ENCODE measurements around the gene ELMO1. TPM values are rescaled to one million over a fixed set of nuclear protein-coding genes. Genes with fewer than 3 reads are reported as not detected.

ELMO1 gene
- total RNA-seq, 1 experiment from 2014 or later: not detected

- H3K36me3 ChIP-seq (ENCODE audit: insufficient read depth, low read length, poor library complexity, severe bottlenecking): no peaks in the 10 kb centered on the region
- no peak overlapping the region for H3K27ac ChIP-seq (ENCODE audit: low read depth, low read length, poor library complexity, severe bottlenecking)
- POLR2A ChIA-PET (ENCODE audit: low non-redundant PET): no interaction called here
- TF ChIP-seq, protein P1, sequence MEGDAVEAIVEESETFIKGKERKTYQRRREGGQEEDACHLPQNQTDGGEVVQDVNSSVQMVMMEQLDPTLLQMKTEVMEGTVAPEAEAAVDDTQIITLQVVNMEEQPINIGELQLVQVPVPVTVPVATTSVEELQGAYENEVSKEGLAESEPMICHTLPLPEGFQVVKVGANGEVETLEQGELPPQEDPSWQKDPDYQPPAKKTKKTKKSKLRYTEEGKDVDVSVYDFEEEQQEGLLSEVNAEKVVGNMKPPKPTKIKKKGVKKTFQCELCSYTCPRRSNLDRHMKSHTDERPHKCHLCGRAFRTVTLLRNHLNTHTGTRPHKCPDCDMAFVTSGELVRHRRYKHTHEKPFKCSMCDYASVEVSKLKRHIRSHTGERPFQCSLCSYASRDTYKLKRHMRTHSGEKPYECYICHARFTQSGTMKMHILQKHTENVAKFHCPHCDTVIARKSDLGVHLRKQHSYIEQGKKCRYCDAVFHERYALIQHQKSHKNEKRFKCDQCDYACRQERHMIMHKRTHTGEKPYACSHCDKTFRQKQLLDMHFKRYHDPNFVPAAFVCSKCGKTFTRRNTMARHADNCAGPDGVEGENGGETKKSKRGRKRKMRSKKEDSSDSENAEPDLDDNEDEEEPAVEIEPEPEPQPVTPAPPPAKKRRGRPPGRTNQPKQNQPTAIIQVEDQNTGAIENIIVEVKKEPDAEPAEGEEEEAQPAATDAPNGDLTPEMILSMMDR (conservative IDR thresholded peaks at IDR 0.05; ENCODE audit: low read depth, low read length): no peak
- no peak for TF ChIP-seq EZH2 (IDR thresholded peaks at IDR 0.05; ENCODE audit: borderline replicate concordance, low read depth, low read length, poor library complexity, severe bottlenecking)
- H3K27me3 ChIP-seq (replicated peaks; ENCODE audit: insufficient read depth, low read depth, low read length, poor library complexity): no peaks in the 10 kb centered on the region
- H3K4me3 ChIP-seq (ENCODE audit: low read depth, low read length, poor library complexity, severe bottlenecking): no peak overlapping the region
- H3K4me1 ChIP-seq (ENCODE audit: insufficient read depth, low read length, poor library complexity, severe bottlenecking): no peaks in the 10 kb centered on the region
- intact Hi-C loops (cut with micrococcal nuclease; ENCODE audit: unreplicated experiment): no loop called here
- no peak for DNase-seq (ENCODE audit: low spot score)
- CTCF ChIA-PET: no interaction called here
- BruUV-seq (replicated peaks): no TSS peak
- H3K9me3 ChIP-seq (ENCODE audit: low read depth, low read length, poor library complexity, severe bottlenecking): no peaks in the 10 kb centered on the region
Observed at GRCh38 chr7:37295401-37295800, 153.3 kb downstream of the ELMO1 start.

- CTCF ChIA-PET: no interaction called here
Observed at GRCh38 chr7:37290731-37291130, 157.9 kb downstream of the ELMO1 start.

DNA sequence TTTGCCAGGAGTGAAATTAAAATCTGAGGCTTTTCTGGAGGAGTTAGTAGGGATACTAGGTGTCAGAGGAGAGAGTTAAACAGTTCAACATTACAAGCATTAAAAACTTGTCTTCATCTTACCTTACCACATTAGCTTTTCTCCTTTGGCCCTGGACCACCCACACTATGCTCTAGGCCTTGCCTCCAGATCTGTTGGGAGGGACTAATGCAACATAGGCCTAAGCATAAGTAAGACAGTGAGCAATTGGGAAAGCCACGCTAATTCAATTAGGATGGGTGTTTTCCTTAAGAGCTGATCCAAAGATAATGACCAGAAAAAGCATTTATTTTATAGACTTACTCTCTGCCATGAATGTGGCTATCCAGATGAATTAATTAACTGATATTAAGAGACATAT, 158.9 kb downstream of the ELMO1 start:
- intact Hi-C loops (cut with micrococcal nuclease; ENCODE audit: unreplicated experiment): no loop called here
- Histone ChIP-seq H3K36me3 (ENCODE audit: insufficient read depth, low read length, poor library complexity, severe bottlenecking) (no peaks in the 10 kb centered on the region), H3K27ac (ENCODE audit: low read depth, low read length, poor library complexity, severe bottlenecking) (no peak overlapping the region), H3K9me3 (ENCODE audit: low read depth, low read length, poor library complexity, severe bottlenecking) (no peaks in the 10 kb centered on the region), H3K27me3 (replicated peaks; ENCODE audit: insufficient read depth, low read depth, low read length, poor library complexity) (no peaks in the 10 kb centered on the region), H3K4me1 (ENCODE audit: insufficient read depth, low read length, poor library complexity, severe bottlenecking) (no peaks in the 10 kb centered on the region), H3K4me3 (ENCODE audit: low read depth, low read length, poor library complexity, severe bottlenecking) (no peak overlapping the region)
- POLR2A ChIA-PET (ENCODE audit: low non-redundant PET): no interaction called here
- TF ChIP-seq, protein P1 (conservative IDR thresholded peaks at IDR 0.05; ENCODE audit: low read depth, low read length): no peak
- no peak for TF ChIP-seq EZH2 (IDR thresholded peaks at IDR 0.05; ENCODE audit: borderline replicate concordance, low read depth, low read length, poor library complexity, severe bottlenecking)
- CTCF ChIA-PET: no interaction called here
- DNase-seq (ENCODE audit: low spot score): no peak
- no TSS peak for BruUV-seq (replicated peaks)

More at GRCh38 chr7:37290731-37291130, 157.9 kb downstream of the ELMO1 start:
- H3K9me3 ChIP-seq (ENCODE audit: low read depth, low read length, poor library complexity, severe bottlenecking): no peaks in the 10 kb centered on the region
- no peak for TF ChIP-seq EZH2 (IDR thresholded peaks at IDR 0.05; ENCODE audit: borderline replicate concordance, low read depth, low read length, poor library complexity, severe bottlenecking)
- TF ChIP-seq, protein P1 (conservative IDR thresholded peaks at IDR 0.05; ENCODE audit: low read depth, low read length): no peak
- no peak overlapping the region for H3K4me3 ChIP-seq (ENCODE audit: low read depth, low read length, poor library complexity, severe bottlenecking)
- no TSS peak for BruUV-seq (replicated peaks)
- intact Hi-C loops (cut with micrococcal nuclease; ENCODE audit: unreplicated experiment): no loop called here
- no peak overlapping the region for H3K27ac ChIP-seq (ENCODE audit: low read depth, low read length, poor library complexity, severe bottlenecking)
- H3K36me3 ChIP-seq (ENCODE audit: insufficient read depth, low read length, poor library complexity, severe bottlenecking): no peaks in the 10 kb centered on the region
- DNase-seq (ENCODE audit: low spot score): no peak
- H3K4me1 ChIP-seq (ENCODE audit: insufficient read depth, low read length, poor library complexity, severe bottlenecking): no peaks in the 10 kb centered on the region
- POLR2A ChIA-PET (ENCODE audit: low non-redundant PET): no interaction called here
- no peaks in the 10 kb centered on the region for H3K27me3 ChIP-seq (replicated peaks; ENCODE audit: insufficient read depth, low read depth, low read length, poor library complexity)

Measured in A673 (cell line).